PFSK-1 (cell line): ENCODE measurements around the gene SEC11C.

ENCODE experiments used
- FOXP2 ChIP-seq: optimal IDR thresholded peaks from 2 replicates; pipeline ENCODE3; 2011; ENCODE audit warnings: borderline replicate concordance, control low read depth, inconsistent platforms; ENCODE audit not compliant: insufficient read depth; ENCODE audit errors: extremely low read length, extremely low read depth
- POLR2AphosphoS5 ChIP-seq: IDR thresholded peaks from 2 replicates; pipeline ENCODE4 v1.6.1; 2012; ENCODE audit warnings: low read depth, mild to moderate bottlenecking, control low read depth, low read length, moderate library complexity
- REST ChIP-seq, 2 experiments: IDR thresholded peaks; 2 replicates each; pipeline versions ENCODE4 v1.6.1 to v1.8.0; 2011 to 2012; ENCODE audit warnings: low read depth in 2 of 2, low read length in 2 of 2, control low read depth in 1 of 2, inconsistent platforms in 1 of 2, mild to moderate bottlenecking in 1 of 2, moderate library complexity in 1 of 2; ENCODE audit not compliant: insufficient read depth in 1 of 2
- SIN3A ChIP-seq: IDR thresholded peaks from 2 replicates; pipeline ENCODE4 v1.6.1; 2012; ENCODE audit warnings: mild to moderate bottlenecking, low read length, moderate library complexity, borderline replicate concordance; ENCODE audit not compliant: insufficient read depth
- TAF1 ChIP-seq: IDR thresholded peaks from 2 replicates; pipeline ENCODE4 v1.6.1; 2012; ENCODE audit warnings: low read length, control low read depth, borderline replicate concordance; ENCODE audit not compliant: insufficient read depth

Gene SEC11C

GRCh38 chr18:59096098-59096789 is 43.4 kb upstream of the SEC11C start:
- TF ChIP-seq REST (IDR thresholded peaks at IDR 0.05; ENCODE audit: insufficient read depth in 1 of 2, low read depth in 2 of 2, low read length in 2 of 2) (no peak), FOXP2 (no peak), SIN3A (no peak), POLR2AphosphoS5 (no peak), TAF1 (no peak)

GRCh38 chr18:59101830-59102414 is 37.8 kb upstream of the SEC11C start:
- TF ChIP-seq SIN3A (no peak), POLR2AphosphoS5 (no peak), REST (IDR thresholded peaks at IDR 0.05; ENCODE audit: insufficient read depth in 1 of 2, low read depth in 2 of 2, low read length in 2 of 2) (no peak), TAF1 (no peak), FOXP2 (no peak)

GRCh38 chr18:59109375-59109774 is 30.3 kb upstream of the SEC11C start:
- no peak for TF ChIP-seq FOXP2
- no peak for TF ChIP-seq POLR2AphosphoS5
- TF ChIP-seq REST (IDR thresholded peaks at IDR 0.05; ENCODE audit: insufficient read depth in 1 of 2, low read depth in 2 of 2, low read length in 2 of 2): no peak
- TF ChIP-seq SIN3A: no peak
- TF ChIP-seq TAF1: no peak

- TF ChIP-seq REST (IDR thresholded peaks at IDR 0.05; ENCODE audit: insufficient read depth in 1 of 2, low read depth in 2 of 2, low read length in 2 of 2) (no peak), POLR2AphosphoS5 (no peak), TAF1 (no peak), FOXP2 (no peak), SIN3A (no peak)
Measured at GRCh38 chr18:59114160-59114559, 25.5 kb upstream of the SEC11C start.
